K562 (cell line): Measurements from ENCODE around the gene BCORL1. TPM values are rescaled to one million over a fixed set of nuclear protein-coding genes. Genes with fewer than 3 reads are reported as not detected.

Experiments
- BHLHE40 ChIP-seq: IDR thresholded peaks from 2 replicates; pipeline ENCODE4 v1.6.1; 2011; ENCODE audit warnings: low read length, improper control_type of control experiment
- CEBPB ChIP-seq: fragments of 450-650 bp; IDR thresholded peaks from 2 replicates; pipeline ENCODE4 v1.6.1; 2016; ENCODE audit warnings: missing genetic modification characterization, missing compliant biosample characterization
- CXXC5 ChIP-seq: fragments of 250-450 bp; sonication (Bioruptor Pico); IDR thresholded peaks from 2 replicates; pipeline ENCODE4 v1.8.0; 2022; ENCODE audit warnings: inconsistent platforms, mild to moderate bottlenecking, moderate library complexity
- EGR1 ChIP-seq: fragments of 450-650 bp; conservative IDR thresholded peaks from 2 replicates; pipeline ENCODE4 v1.6.1; 2017; ENCODE audit warnings: mild to moderate bottlenecking
- FOXA1 ChIP-seq: fragments of 450-650 bp; IDR thresholded peaks from 2 replicates; pipeline ENCODE4 v1.6.1; 2016; ENCODE audit warnings: mild to moderate bottlenecking, borderline replicate concordance
- ID3 ChIP-seq, 2 experiments: fragments of 250-450 bp in 1 of 2; fragments of 450-650 bp in 1 of 2; sonication (Bioruptor Pico) in 1 of 2; IDR thresholded peaks; 2 replicates each; pipeline versions ENCODE4 v1.6.1 to v1.8.0; 2016 to 2021; ENCODE audit warnings: mild to moderate bottlenecking in 2 of 2, moderate library complexity in 2 of 2, missing compliant biosample characterization in 1 of 2, missing genetic modification characterization in 1 of 2
- MEF2A ChIP-seq: IDR thresholded peaks from 2 replicates; pipeline ENCODE4 v1.6.1; 2011; ENCODE audit warnings: low read depth, mild to moderate bottlenecking, low read length, moderate library complexity; ENCODE audit not compliant: control insufficient read depth
- MTA3 ChIP-seq: fragments of 450-650 bp; formaldehyde crosslinking; IDR thresholded peaks from 2 replicates; pipeline ENCODE4 v1.6.1; 2017; ENCODE audit warnings: mild to moderate bottlenecking, borderline replicate concordance
- NFRKB ChIP-seq: fragments of 450-650 bp; IDR thresholded peaks from 2 replicates; pipeline ENCODE4 v1.6.1; 2016; ENCODE audit warnings: low read depth
- NR2C1 ChIP-seq, 2 experiments: fragments of 450-650 bp; IDR thresholded peaks; 2 replicates each; pipeline ENCODE4 v1.6.1; 2017; ENCODE audit warnings: mild to moderate bottlenecking in 2 of 2, antibody characterized with exemption in 1 of 2, inconsistent platforms in 1 of 2, missing compliant biosample characterization in 1 of 2, missing genetic modification characterization in 1 of 2
- PCBP1 ChIP-seq: fragments of 200-400 bp; formaldehyde crosslinking; IDR thresholded peaks from 2 replicates; pipeline ENCODE4 v1.6.1; 2018; ENCODE audit warnings: mild to moderate bottlenecking, low read depth, low read length; ENCODE audit not compliant: poor library complexity, severe bottlenecking
- RBM25 ChIP-seq: fragments of 200-400 bp; formaldehyde crosslinking; IDR thresholded peaks from 2 replicates; pipeline ENCODE4 v1.6.1; 2018; ENCODE audit warnings: low read length, low read depth, moderate library complexity; ENCODE audit not compliant: severe bottlenecking
- SAFB2 ChIP-seq: fragments of 200-400 bp; formaldehyde crosslinking; IDR thresholded peaks from 2 replicates; pipeline ENCODE4 v1.6.1; 2018; ENCODE audit warnings: borderline replicate concordance, low read length, low read depth, moderate library complexity; ENCODE audit not compliant: severe bottlenecking
- TRIM24 ChIP-seq, 2 experiments: fragments of 450-650 bp; IDR thresholded peaks; 2 replicates each; pipeline ENCODE4 v1.6.1; 2016
- ZEB2 ChIP-seq: fragments of 450-650 bp; IDR thresholded peaks from 2 replicates; pipeline ENCODE4 v1.6.1; 2016
- ZNF23 ChIP-seq: fragments of 250-450 bp; sonication (Bioruptor Pico); IDR thresholded peaks from 2 replicates; pipeline ENCODE4 v1.4.0; 2020; ENCODE audit warnings: mild to moderate bottlenecking
- ZNF347 ChIP-seq: fragments of 450-650 bp; formaldehyde crosslinking; IDR thresholded peaks from 2 replicates; pipeline ENCODE4 v1.4.0; 2020; ENCODE audit warnings: low read depth, mild to moderate bottlenecking, moderate library complexity
- polyA plus RNA-seq, 8 experiments: library from polyadenylated mRNA; depleted of rRNA in 4 of 8; stranded (reverse) in 5 of 8; unstranded in 3 of 8; fragments of >200 nt; fragmentation: Nextera tagmentation in 2 of 8; fragmentation: Illumina TruSeq in 1 of 8; extraction: Ambion mirVana in 2 of 8; extraction: Trizol in 1 of 8; gene quantifications; 2 replicates each; pipeline versions ENCODE4 v1.2.1 to v1.2.3, GENCODE V29; 2011 to 2014; ENCODE audit warnings: inconsistent platforms in 1 of 8, missing spikeins in 1 of 8
- total RNA-seq, 7 experiments: library from RNA; depleted of rRNA in 6 of 7; stranded (reverse); fragments of >200 nt in 6 of 7; fragmentation: Illumina TruSeq in 2 of 7; extraction: Trizol in 2 of 7; gene quantifications; 2 replicates each; pipeline versions ENCODE4 v1.2.1 to v1.2.3, GENCODE V29; 2011 to 2021; ENCODE audit warnings: low replicate concordance in 1 of 7
- TF ChIP-seq, protein P1 (sequence below): fragments of 250-450 bp; sonication (Bioruptor Pico); IDR thresholded peaks from 2 replicates; pipeline ENCODE4 v1.9.0; 2021; ENCODE audit warnings: mild to moderate bottlenecking, inconsistent platforms

The BCORL1 gene
- total and polyA plus RNA-seq, 9 of the 15 experiments (the other 6 are each of a cell fraction or from before 2014, with no cell fraction given) = 0.48 to 29.6 (median 2.1) TPM

- TF ChIP-seq, protein P1, sequence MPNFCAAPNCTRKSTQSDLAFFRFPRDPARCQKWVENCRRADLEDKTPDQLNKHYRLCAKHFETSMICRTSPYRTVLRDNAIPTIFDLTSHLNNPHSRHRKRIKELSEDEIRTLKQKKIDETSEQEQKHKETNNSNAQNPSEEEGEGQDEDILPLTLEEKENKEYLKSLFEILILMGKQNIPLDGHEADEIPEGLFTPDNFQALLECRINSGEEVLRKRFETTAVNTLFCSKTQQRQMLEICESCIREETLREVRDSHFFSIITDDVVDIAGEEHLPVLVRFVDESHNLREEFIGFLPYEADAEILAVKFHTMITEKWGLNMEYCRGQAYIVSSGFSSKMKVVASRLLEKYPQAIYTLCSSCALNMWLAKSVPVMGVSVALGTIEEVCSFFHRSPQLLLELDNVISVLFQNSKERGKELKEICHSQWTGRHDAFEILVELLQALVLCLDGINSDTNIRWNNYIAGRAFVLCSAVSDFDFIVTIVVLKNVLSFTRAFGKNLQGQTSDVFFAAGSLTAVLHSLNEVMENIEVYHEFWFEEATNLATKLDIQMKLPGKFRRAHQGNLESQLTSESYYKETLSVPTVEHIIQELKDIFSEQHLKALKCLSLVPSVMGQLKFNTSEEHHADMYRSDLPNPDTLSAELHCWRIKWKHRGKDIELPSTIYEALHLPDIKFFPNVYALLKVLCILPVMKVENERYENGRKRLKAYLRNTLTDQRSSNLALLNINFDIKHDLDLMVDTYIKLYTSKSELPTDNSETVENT (CRISPR knock-in tag) = no peak
- TF ChIP-seq CXXC5 (CRISPR knock-in tag) (peak; percentile 40; the same call in 1 of the 2 replicates), FOXA1 (no peak), NR2C1 (IDR thresholded peaks at IDR 0.05) (peak; percentile 31; the same call in 1 of the 2 replicates), NR2C1 (tag; IDR thresholded peaks at IDR 0.05) (no peak), TRIM24 (IDR thresholded peaks at IDR 0.05) (no peak), ZNF347 (CRISPR knock-in tag) (no peak), NFRKB (no peak), PCBP1 (no peak), ID3 (CRISPR knock-in tag; IDR thresholded peaks at IDR 0.05) (no peak), ID3 (tag; IDR thresholded peaks at IDR 0.05) (no peak), MTA3 (no peak), BHLHE40 (0 out of 2 replicates have a peak, but pooled peaks have one; percentile 10), ZNF23 (CRISPR knock-in tag) (no peak), MEF2A (no peak), RBM25 (no peak), CEBPB (no peak), SAFB2 (no peak), EGR1 (no peak), ZEB2 (no peak)
Measured at GRCh38 chrX:130091980-130092522, 109.6 kb downstream of the BCORL1 start (continued).
